Adrenal gland (tissue), 5 donors: ENCODE data around the gene HMGB1.

Experiments
- CTCF ChIP-seq, 6 experiments: fragments of 450-650 bp in 4 of 6; fragments of 200-600 bp in 2 of 6; sonication (generic) in 1 of 6; IDR thresholded peaks; 1 replicate in 5 of 6; 2 replicates in 1 of 6; pipeline versions ENCODE4 v1.5.1 to v1.8.0; 2016 to 2021; ENCODE audit warnings: antibody characterized with exemption in 6 of 6, mild to moderate bottlenecking in 2 of 6, moderate library complexity in 1 of 6
- POLR2A ChIP-seq, 2 donors: fragments of 450-650 bp; IDR thresholded peaks; one replicate each; pipeline ENCODE4 v1.6.1; 2017; ENCODE audit warnings: antibody characterized with exemption in 2 of 2, mild to moderate bottlenecking in 2 of 2, moderate library complexity in 1 of 2
- donor health status: DM: no; HTN: no; CAD: no.

- TF ChIP-seq POLR2A (IDR thresholded peaks at IDR 0.05), result no peak
- no peak for TF ChIP-seq CTCF (IDR thresholded peaks at IDR 0.05)
Measured at GRCh38 chr13:30446126-30446500, 19.6 kb downstream of the HMGB1 start.
